Right ventricle myocardium inferior (tissue), 1 donor: ENCODE data around the gene SSBP3. TPM values are rescaled to one million over a fixed set of nuclear protein-coding genes. Genes with fewer than 3 reads are reported as not detected.

Source experiments
- total RNA-seq: library from RNA; stranded (reverse); fragmentation: NEBNext Ultra II Directional; extraction: Animal tissue kit (Norgen Biotek cat#: 25700); gene quantifications from one replicate; pipeline ENCODE4 v1.2.1, GENCODE V29; 2021
- donor health status: DM: no; HTN: yes; CAD: no; lungs with severe emphysema.

SSBP3 gene
- total RNA-seq, 1 donor from 2014 or later, result 53.6 TPM

Other genes with a start within 250 kb of the SSBP3 start
- gene CYB5RL, start 206.4 kb downstream of the SSBP3 start, total RNA-seq, result 3.9 TPM
- 85.2 TPM for gene MRPL37, start 206.2 kb downstream of the SSBP3 start, total RNA-seq
- 43.4 TPM for gene ACOT11, start 141.8 kb upstream of the SSBP3 start, total RNA-seq
- gene FAM151A, start 217.1 kb upstream of the SSBP3 start, total RNA-seq, result 1.5 TPM
- gene MROH7, start 235.4 kb upstream of the SSBP3 start, total RNA-seq, result 3.8 TPM